Fibroblast of skin of back (primary cell): Measurements from ENCODE around the gene EPHB6.

Source experiments
- DNase-seq: peaks from one replicate; pipeline ENCODE4 v3.0.0-alpha.2; 2013

Gene EPHB6

GRCh38 chr7:142864980-142865747 is 10.3 kb downstream of the EPHB6 start:
- DNase-seq, result no peak

GRCh38 chr7:142865766-142866165 is 10.9 kb downstream of the EPHB6 start:
- no peak for DNase-seq

- DNase-seq, result peak; percentile 23
Observed at GRCh38 chr7:142866361-142867096, 11.7 kb downstream of the EPHB6 start.

- no peak for DNase-seq
Observed at GRCh38 chr7:142867097-142867378, 12.2 kb downstream of the EPHB6 start.

GRCh38 chr7:142867398-142868187 is 12.7 kb downstream of the EPHB6 start:
- DNase-seq, result no peak

GRCh38 chr7:142868188-142868985 is 13.5 kb downstream of the EPHB6 start:
- no peak for DNase-seq

GRCh38 chr7:142868986-142869415 is 14.1 kb downstream of the EPHB6 start:
- no peak for DNase-seq

- DNase-seq, result no peak
Observed at GRCh38 chr7:142869434-142869833, 14.6 kb downstream of the EPHB6 start.

- no peak for DNase-seq
Observed at GRCh38 chr7:142870147-142870559, 15.3 kb downstream of the EPHB6 start.

- no peak for DNase-seq
Observed at GRCh38 chr7:142870566-142871259, 15.8 kb downstream of the EPHB6 start.

- DNase-seq, result no peak
Observed at GRCh38 chr7:142871260-142872105, 16.6 kb downstream of the EPHB6 start.

- DNase-seq, result no peak
Observed at GRCh38 chr7:142872106-142872675, 17.3 kb downstream of the EPHB6 start.

GRCh38 chr7:142873281-142873784 is 18.5 kb downstream of the EPHB6 start:
- DNase-seq, result no peak

- no peak for DNase-seq
Observed at GRCh38 chr7:142873871-142874270, 19.0 kb downstream of the EPHB6 start.

- DNase-seq, result no peak
Observed at GRCh38 chr7:142874409-142874808, 19.5 kb downstream of the EPHB6 start.

- no peak for DNase-seq
Observed at GRCh38 chr7:142874837-142875236, 20.0 kb downstream of the EPHB6 start.

GRCh38 chr7:142875456-142875855 is 20.6 kb downstream of the EPHB6 start:
- DNase-seq, result no peak

- DNase-seq, result no peak
Observed at GRCh38 chr7:142876236-142876960, 21.5 kb downstream of the EPHB6 start.
